HG03342 (cell line): Measurements from ENCODE around the gene RASGEF1B.

Experiments used
- ATAC-seq: cut with Tn5 transposase; IDR thresholded peaks from one replicate; pipeline ENCODE4 v1.9.1; 2021; ENCODE audit warnings: mild to moderate bottlenecking, moderate library complexity; ENCODE audit not compliant: unreplicated experiment

The RASGEF1B gene

DNA sequence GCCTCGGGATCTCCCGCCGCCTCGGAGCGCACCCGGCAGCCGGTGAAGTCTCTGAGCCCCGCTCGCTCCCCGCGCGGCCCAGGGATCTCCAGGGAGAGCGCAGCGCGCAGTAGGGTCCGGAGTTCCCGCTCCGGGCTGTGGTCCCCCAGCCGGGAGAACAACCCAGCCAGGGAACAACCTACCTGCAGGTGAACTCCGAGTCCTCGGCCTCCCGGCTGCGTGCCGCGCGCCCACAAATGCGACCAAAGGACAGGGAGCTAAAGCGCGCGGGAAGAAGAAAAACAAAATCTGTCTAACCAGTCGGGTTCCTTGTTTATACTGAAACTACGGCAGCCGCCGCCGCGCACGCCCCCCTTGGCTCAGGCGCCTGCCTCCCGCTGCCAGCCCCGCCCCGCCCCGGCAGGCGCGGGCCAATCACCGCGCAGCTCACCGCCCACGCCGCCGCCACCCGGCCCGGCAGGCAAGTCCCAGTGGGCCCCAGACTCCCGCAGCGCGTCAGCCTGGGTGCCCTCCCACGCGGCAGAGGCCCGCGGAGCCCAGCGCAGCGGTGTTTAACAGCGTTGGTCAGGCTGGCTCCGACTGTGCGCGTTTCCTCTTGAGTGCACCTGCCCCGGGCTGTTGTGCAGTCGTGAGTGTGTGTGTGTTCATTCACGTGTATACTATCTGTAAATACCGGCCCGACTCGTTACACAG is at the start of gene RASGEF1B:
RASGEF1B (minus strand) TSS at position 320 of the 693 bp plus-strand sequence. CDS start 12,399 bp downstream, outside the sequence.
- peak; percentile 93 for ATAC-seq

DNA sequence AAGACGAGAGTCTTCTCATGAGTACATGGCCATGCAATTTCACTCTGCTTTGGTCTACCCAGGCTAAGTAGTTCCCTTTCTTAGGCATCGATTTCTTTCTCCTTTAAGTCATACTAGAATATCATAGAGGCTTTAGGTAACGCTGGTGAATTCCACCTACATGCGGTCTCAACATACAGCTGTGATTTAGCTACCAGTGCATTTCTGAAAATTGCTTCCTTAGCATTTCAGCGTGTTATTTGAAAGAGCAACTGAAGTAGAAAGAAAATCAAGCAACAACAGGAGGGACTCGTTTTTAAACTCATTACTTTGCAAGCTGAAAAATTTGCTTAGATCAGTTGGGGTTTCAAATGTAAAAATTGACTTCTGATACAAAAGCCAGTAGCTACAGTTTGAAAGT is 48.1 kb upstream of the RASGEF1B start:
- ATAC-seq: no peak

DNA sequence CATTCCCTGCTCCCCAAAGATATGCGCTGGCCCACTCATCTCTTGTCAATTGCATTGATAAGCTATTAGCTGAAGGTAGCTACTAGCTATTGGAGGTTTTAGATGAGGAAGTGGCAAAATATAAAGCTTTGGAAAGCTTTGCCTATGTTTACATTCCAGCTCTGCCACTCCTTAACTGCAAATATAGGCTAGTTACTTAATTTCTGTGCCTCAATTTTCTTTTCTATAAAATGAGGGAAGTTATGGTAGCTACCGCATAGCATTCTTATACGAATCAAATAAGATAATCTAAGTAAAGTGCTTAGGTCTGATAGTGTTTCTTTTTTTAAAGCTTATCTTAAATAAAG is 47.7 kb upstream of the RASGEF1B start:
- no peak for ATAC-seq

DNA sequence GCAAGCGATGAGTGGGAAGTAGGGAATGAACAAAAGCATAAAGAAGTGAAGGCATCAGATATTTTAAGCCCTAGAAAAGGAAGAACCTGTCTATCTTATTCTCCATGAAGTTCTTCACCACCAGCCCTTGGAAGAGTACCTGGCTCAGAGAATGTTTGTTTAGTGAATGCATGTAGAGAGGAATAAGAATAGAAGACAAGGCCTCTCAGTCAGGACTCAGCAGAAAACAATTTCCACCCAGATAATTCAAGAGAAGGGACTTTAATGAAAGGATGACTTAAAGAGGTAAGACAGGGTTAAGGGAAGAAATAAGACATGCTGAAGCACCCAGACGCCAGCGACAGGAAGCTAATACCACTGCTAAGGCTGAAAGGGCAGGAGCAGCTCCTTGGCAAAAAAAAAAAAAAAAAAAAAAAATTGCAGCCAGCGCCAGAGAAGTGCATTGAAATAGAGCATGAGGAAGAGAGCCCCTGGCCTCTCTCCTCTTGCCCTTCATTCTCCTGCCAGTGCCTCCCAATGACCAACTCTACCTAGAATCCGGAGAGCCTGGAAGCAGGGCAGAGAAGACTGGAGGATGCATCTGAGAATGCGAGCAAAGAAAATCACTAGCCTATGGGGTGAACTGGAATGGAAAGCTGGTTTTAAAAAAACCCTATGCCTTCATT is 47.2 kb upstream of the RASGEF1B start:
- ATAC-seq: no peak

DNA sequence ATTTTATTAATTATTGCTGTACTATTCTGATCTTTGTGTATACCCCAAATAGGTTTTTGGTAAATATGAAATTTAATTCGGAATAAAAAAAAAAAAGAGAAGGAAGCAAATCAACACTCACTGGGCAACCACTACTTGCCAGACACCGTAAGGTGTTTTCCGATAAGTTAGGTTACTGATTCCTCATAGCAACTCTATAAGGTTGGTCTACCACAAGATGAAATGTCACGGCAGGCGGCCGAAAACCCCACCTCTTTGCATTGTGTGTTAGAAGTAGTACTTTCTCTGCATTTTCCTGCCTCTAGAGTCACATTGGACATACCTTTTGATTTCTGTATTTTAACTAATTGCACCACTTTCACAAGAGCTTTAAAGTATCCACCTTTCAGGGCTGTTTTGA is 44.5 kb upstream of the RASGEF1B start:
- ATAC-seq: no peak

DNA sequence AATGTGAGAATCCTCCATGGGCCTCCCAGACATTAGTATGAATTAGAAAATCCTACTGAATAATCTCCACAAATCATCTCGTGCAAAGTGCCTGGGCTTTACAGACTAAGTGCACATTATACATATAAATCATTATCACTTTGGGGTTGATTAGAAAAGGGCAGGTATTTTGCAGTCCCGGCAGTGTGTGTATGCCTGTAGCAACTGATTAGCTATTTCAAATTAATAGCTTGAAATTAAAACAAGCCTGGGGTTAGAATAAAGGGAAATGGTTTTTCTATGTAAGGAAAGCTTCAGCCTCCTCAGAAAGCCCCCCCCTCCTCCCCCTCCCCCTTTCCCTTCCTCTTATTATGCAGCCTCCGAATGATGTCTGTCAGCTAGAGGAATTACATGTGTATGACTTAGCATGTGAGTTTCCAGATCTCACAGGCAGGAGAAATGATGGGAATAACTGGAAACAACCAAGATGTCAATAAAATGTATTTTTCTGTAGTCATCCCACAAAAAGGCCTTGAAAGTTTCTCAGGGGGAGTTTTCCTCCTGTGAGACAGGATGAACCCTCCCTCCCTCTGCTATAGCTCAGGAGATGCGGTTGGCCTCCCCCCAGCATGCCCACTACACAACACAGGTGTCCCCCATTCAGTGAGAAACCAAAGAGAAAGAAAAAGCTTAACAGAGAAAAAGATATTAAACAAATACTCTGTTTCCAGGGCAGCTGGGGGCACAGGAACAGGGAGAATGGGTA is 41.2 kb upstream of the RASGEF1B start:
- no peak for ATAC-seq

DNA sequence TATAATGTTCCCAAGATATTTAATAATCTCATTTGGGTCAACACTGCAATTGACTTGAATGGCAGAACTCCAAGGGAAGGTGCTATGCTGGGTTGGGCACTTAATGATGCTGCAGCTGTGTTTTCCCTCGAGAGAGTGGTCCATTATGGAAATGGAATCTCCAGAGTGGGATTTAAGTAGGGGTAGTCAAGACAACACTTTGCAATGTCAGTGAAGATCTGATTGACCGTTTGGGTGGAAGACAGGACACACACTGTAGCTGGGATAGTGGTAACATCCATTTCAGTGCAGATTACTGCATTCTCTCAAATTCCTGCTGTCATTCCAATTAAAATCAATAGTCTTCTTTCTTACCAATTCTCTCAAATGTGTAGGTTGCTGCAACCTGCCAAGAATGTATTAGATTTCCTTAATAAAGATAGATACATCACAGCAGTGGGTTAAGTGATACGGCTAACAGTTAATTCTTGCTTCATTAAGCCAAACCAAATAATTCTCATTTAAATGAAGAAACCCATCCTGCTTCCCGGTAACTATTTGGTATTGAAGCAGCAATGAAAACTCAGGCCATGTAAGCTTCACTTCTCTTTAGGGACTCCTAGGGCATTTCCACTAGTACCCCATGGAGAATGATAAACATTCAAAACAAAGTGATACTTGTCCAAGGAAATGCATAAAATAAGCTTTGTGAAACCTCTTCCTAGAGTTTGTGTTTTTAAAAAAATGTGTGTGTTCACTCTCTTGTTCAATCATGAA is 40.5 kb upstream of the RASGEF1B start:
- ATAC-seq: no peak

DNA sequence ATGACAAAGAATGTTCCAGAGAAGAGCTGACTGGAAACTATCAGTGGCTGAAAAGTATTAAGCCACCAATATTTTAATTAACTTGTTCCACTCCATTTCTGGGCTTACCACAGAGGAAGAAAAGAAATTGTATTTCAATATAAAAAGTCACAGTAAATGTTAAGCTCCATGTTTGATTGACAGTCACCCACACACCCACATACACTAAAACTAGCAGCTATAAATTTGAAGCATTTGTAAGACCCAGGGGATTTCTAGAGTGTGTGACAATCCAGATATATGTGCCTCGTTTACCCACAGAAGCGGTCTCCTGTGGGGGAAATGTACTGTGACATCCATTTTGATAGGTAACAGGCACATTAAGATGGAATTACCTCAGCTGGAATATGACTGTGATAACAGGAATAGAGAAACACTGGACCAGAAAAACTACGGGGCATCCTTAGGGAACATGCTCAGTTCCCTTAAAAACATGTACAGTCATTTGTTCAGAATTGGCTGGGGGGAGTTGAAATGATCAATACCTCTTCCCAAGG is 39.0 kb upstream of the RASGEF1B start:
- no peak for ATAC-seq

DNA sequence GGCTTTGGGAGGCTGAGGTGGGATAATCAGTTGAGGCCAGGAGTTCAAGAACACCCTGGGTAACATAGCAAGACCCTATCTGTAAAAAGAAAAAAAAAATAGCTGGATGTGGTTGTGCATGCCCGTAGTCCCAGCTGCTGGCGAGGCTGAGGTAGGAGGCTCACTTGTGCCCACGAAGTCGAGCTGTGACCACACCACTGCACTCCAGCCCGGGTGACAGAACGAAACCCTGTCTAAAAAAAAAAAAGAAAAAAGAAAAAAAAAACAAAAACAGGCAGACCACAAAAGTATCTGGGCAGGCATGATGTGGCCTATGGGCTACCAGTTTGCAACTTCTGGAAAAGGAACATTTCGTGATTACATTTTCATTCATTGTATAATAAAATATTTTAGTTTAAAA is 38.1 kb upstream of the RASGEF1B start:
- no peak for ATAC-seq

DNA sequence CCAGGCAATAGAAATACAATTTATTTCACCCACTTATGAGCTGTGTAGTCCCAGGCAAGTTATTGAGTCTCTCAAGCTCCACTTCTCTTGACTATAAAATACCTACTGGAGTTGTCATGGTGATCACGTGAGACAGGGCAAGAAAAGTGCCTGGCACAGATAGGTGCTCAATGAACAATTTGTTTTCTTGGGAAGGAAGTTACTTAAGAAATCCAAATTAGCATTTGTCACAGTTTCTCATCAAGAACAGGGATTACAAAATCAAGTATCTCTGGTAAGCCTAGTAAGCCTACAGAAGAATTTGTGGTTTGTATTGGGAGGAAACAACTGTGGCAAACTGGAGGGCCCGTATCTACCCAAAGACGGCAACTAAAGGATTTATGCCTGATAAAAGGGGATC is 37.5 kb upstream of the RASGEF1B start:
- no peak for ATAC-seq

DNA sequence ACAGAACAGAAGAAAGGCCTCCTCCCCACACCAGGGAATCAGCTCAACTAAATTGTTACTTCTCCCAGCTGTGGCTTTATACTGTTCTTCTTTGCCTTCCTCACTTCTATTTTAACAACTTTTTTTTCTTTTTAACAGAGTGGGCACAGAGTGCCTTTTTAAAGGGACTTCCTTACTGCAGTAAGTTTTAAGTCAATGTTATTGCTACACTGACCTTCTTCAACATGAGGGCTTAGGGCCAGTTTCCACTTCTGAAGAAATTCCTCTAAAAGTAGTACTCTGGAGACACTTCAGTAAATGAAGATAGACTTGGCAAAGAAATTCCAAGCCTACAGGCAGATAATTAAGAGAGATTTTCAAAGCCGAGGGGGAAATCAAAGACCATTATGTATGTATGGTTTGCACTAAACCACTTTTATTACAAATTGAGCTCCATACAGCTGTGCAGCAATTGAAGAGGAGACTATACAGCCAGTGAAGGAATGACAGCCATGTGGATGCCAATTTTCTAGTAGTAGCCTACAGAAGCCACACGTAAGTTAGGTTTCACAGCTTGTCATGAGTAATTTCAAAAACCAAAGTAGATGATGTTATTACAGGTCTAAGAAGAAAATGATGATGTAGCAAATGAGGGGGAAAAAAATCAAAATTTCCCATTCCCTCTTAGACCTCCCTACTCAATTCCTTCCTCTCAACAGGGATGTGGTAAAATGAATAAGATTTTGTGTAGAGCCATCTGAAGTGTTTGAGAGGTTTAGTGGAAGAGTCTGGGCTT is 36.9 kb upstream of the RASGEF1B start:
- ATAC-seq: no peak

DNA sequence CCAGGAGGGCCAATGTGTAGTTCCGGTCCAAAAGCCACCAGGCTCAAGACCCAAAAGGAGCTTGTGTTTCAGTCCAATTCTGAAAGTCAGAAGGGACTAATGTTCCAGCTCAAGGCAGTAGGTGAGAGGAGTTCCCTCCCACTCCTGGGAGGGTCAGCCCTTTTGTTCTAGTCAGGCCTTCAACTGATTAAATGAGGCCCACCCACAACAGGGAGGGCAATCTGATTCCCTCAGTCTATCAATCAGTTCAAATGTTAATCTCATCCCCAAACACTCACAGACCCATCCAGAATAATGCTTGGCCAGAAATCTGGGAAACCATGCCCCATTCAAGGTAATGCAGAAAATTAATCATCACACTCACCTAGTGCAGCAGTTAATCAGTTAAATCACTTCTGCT is 35.8 kb upstream of the RASGEF1B start:
- no peak for ATAC-seq

DNA sequence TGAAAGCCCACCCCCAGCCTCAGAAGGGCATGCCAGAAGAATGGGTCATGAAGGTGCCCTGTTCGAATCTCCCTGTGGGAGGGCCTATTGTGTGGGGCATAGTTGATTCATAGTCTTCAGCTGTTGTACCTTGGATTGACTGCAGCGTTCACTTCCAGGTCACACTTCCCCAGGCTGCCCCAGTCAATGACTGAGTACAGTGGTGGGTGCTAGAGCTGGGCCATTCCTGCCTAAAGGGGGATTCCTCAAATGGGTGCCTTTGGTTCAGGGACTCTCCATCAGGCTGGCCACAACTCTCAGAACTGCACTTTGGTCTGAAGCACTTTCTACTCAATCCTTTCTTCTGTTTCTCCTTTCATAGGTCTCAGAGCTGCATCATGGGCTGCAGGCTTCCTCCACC is 35.0 kb upstream of the RASGEF1B start:
- ATAC-seq: peak; percentile 56

DNA sequence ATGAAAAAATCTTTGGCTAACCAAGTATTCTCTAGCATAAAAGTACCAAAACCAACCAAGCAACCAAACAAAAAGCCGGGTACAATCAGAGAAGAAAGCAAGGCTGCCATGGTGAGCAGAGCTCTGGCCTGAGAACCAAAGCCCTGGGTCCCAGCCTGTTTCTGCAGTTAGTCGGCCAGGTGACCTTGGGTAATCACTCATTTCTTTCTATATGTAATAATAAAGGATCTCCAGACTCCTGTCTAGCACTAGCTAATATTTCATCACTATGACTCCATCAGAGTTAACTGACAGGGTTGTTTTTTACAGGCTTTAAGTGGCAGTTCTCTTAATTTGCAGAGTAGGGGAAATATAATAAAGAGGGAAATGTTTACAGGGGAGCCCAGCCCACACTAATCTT is 34.0 kb upstream of the RASGEF1B start:
- no peak for ATAC-seq

DNA sequence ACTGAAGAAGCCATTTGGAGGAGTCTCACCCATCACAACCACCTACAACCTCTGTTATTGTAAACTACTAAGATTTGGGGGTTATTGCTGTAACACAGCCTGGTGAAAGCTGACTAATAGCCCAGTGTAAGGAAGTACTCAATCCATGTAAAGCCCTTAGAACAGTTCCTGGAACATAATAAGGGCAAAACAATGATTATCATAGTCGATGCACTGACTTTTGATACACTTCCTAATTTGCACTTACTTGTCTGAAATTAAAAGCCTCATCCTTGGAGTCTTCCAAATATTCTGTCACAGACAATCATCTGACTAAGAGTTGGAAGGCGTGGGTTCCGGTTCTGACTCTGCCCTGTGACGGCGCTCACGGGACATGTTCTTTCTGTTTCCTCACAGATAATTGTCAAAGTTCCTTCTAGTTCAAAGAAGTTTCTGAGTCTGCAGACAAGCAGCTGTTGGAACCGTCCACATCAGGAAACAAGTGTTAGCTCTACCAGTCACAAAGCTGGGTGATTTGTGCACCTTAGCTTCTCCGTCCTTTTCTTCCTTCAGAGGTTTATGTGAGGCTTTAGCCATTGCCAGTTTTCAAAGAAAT is 33.4 kb upstream of the RASGEF1B start:
- peak; percentile 56 for ATAC-seq

DNA sequence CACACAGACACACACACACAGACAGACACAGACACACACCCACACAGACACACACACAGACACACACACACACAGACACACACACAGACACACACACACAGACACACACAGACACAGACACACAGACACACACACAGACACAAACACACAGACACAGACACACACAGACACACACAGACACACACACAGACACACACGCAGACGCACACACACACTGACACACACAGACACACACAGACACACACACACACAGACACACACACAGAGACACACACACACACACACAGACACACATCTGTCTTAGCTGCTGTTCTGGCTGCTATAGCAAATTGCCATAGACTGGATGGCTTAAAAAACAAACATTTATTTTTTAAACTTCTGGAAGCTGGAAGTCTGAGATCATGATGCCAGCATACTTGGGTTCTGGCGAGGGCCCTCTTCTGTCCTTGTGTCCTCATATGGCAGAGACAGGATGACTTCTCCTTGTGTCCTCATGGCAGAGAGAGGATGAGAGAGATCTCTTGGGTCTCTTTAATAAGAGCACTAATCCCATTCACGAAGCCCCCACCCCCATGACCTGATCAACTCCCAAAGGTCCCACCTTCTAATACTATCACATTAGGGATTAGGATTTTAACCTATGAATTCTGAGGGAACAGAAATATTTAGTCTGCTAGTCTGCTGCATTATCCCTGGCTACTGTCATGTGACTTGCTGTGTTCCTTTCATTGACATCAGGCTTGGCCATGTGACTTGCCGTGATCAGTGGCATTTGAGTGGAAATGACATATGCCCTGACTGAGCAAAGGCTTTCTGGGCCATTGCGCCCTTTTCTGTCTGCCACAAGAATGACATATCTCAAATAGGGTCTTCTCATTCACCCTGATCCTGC is 32.7 kb upstream of the RASGEF1B start:
- no peak for ATAC-seq

DNA sequence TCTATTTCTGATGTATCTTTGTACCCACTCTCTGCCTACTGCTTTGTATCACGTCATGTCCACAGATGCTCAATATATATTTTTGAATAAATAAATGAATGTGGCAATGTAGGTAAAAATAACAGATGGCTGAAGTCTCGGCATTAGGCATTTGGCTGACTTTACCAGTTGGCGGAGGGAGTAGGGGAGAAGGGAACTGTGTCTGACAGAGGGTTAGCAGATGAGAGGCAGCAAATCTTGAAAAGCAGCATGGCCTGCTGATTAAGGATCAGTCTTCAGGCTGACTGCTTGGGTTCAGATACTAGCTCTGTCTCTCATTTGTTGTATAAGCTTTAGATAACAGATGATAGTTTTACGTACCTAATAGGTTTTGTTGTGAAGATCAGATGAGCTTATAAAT is 31.9 kb upstream of the RASGEF1B start:
- no peak for ATAC-seq

DNA sequence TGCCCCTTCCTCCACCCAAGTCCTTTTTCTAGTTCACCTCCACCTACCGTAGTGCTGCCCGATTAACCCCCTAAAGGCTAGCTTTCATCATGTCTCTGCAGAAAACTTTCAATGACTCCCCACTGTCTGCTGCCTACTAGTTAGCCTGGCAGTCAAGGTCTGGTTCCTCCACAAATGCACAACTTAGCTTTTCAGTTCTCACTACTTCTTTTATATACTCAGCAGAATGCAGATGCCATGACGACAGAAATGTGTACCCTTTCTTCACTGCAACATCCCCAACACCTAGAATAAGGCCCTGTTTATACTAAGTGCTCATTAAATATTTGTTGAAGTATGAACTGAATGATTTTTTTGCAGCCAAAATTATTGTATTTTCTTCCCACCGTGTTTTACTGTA is 30.9 kb upstream of the RASGEF1B start:
- no peak for ATAC-seq

DNA sequence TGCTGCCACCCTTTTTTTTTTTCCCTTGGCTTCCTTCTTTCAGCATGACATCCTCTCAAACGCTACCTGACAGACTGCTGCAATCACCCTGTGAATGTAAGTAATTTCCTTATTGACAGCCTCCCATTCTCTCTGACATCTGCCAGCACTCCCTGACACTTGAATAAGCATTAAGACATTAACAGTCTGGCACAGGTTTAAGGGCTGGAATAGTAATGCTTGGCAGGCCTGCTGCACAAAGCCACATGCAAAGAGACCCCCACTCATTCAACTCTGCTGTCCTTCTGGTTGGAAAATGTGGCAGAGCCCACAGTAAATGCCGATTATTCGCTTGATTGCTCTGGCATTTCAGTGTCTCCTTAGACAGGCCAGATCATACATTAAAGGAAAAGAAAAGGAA is 28.1 kb upstream of the RASGEF1B start:
- no peak for ATAC-seq
